ENCODE data around the gene P4HTM.

DNA sequence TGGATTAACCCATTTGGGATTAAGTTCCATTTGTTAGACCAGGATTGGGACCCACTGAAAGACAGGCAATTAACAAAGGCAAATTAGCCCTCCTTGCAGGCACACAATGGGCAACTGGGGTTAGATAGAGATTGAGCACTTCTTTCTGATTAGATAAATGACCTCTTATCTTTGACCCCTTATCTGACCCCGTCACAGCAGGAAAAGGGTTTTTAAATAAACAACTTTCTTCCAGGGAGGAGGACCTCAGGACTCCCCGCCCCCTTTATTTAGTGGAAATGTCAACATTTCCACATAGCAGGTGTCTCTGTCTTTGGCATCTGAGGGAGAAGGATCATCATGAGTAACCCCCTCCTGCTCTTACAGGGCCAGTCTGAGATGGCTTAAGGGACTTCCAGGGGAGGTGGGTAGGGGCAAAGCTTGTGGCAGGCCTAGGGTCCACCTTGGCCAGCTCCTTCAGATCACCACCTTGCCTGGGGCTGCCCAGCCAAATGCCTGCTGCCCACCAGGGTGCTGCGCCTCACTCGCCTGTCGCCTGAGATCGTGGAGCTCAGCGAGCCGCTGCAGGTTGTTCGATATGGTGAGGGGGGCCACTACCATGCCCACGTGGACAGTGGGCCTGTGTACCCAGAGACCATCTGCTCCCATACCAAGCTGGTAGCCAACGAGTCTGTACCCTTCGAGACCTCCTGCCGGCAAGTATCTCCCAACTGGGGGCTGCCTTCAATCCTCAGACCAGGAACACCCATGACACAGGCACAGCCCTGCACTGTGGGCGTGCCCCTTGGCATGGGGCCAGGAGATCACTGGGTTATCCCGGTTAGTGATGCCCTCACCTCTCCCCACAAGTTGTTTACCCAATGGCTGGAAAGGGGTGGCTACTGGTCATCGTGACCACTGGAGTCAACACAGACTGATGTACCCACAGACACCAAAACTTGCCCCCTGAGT, 14.6 kb downstream of the P4HTM start:
- TF ChIP-seq, protein P1, sequence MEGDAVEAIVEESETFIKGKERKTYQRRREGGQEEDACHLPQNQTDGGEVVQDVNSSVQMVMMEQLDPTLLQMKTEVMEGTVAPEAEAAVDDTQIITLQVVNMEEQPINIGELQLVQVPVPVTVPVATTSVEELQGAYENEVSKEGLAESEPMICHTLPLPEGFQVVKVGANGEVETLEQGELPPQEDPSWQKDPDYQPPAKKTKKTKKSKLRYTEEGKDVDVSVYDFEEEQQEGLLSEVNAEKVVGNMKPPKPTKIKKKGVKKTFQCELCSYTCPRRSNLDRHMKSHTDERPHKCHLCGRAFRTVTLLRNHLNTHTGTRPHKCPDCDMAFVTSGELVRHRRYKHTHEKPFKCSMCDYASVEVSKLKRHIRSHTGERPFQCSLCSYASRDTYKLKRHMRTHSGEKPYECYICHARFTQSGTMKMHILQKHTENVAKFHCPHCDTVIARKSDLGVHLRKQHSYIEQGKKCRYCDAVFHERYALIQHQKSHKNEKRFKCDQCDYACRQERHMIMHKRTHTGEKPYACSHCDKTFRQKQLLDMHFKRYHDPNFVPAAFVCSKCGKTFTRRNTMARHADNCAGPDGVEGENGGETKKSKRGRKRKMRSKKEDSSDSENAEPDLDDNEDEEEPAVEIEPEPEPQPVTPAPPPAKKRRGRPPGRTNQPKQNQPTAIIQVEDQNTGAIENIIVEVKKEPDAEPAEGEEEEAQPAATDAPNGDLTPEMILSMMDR (IDR thresholded peaks at IDR 0.05; ENCODE audit: borderline replicate concordance, extremely low read depth, low read length, poor library complexity, severe bottlenecking): no peak
- TF ChIP-seq EZH2 (IDR thresholded peaks at IDR 0.05; ENCODE audit: borderline replicate concordance, low read depth, low read length, severe bottlenecking): no peak

All from DND-41 (cell line).